Subcutaneous preadipocyte (primary cell): Measurements from ENCODE around the gene PODXL2. TPM values are rescaled to one million over a fixed set of nuclear protein-coding genes. Genes with fewer than 3 reads are reported as not detected.

Source experiments
- small RNA-seq: library from RNA; depleted of rRNA; stranded (forward); fragments of <200 nt; gene quantifications from one replicate; pipeline ENCODE3, GENCODE V24; 2012
- total RNA-seq: library from RNA; depleted of rRNA; stranded (reverse); fragments of >200 nt; gene quantifications from 2 replicates; pipeline ENCODE4 v1.2.3, GENCODE V29; 2012

The PODXL2 gene, protein sequence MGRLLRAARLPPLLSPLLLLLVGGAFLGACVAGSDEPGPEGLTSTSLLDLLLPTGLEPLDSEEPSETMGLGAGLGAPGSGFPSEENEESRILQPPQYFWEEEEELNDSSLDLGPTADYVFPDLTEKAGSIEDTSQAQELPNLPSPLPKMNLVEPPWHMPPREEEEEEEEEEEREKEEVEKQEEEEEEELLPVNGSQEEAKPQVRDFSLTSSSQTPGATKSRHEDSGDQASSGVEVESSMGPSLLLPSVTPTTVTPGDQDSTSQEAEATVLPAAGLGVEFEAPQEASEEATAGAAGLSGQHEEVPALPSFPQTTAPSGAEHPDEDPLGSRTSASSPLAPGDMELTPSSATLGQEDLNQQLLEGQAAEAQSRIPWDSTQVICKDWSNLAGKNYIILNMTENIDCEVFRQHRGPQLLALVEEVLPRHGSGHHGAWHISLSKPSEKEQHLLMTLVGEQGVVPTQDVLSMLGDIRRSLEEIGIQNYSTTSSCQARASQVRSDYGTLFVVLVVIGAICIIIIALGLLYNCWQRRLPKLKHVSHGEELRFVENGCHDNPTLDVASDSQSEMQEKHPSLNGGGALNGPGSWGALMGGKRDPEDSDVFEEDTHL
- total RNA-seq, result 2.2 and 2.3 TPM in 2 replicates

DNA sequence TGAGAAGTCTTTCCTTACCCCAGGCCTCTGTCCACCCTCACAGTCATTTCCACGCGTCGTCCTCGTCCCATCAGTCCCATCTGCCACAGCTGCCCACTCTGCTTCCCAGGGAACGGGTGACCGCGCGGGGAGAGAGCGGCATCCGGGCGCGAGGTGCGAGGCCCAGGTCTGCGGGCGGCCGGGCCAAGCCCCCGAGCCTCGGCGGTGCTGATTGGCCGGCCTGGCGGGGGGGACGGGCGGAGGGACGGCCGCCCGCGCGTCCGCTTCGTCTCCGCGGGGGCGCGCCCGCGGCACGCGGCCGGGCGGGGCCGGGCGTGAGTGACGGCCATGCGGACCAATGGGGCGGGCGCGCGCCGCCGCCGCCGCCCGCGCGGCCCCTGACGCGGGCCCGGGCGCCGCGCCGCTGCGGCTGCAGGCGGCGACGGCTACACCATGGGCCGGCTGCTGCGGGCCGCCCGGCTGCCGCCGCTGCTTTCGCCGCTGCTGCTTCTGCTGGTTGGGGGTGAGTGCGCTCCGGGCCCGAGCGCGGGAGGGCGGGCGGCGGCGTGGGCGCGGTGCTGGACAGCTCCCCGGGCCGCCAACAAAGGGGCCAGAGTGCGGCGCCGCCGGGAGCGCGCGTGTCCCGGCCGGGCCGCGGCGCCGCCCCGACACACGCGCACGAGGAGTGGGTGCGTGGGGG lies at the start of gene PODXL2:
Gene PODXL2 (plus strand): TSS at position 398 of the 679 bp plus-strand sequence. CDS start 35 bp downstream, at position 433.

DNA sequence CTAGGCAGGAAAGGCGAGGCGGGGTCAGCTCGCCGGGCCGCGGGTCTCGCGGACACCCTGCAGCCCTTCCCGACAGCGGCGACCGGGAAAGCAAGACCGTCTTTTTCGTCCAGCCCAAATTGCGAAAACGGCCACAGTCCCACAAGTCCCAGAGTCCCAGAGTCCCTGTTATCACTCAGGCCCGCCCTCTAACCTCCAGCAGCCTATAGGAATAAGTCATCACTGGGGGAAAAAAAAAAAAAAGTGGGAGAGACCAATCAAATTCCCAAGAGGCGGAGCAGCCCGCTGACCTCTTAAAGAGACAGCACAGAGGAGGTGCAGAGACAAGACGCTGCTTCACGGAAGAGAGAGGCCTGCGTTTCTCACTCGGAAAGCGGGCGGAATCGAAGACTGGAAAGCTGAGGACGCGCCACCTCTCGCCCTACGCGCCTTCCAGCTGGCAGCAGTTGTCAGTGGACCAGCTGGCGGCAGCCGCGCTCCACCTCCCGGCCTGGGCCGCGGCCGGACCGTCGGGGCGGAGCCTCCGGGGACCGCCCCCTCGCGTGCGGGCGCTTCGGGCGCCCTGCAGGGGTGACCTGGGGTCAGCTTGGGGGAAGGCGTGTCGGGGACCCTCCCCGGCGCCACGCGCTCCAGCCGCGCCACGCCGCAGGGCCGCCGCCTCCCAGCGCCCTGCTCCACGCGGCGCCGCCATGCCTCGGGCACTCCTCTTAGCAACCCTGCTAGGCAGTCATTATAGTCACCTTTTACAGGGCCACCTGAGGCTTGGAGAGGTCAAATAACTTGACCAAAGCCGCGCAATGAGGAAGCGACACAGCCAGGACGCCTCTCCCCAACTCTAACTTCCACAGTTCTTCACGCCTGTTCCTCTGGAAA lies 38.2 kb upstream of the PODXL2 start, which contains the start of gene TPRA1:
Gene TPRA1 (minus strand): TSS at position 141 of the 873 bp plus-strand sequence. CDS start 10,587 bp downstream, outside the sequence.

DNA sequence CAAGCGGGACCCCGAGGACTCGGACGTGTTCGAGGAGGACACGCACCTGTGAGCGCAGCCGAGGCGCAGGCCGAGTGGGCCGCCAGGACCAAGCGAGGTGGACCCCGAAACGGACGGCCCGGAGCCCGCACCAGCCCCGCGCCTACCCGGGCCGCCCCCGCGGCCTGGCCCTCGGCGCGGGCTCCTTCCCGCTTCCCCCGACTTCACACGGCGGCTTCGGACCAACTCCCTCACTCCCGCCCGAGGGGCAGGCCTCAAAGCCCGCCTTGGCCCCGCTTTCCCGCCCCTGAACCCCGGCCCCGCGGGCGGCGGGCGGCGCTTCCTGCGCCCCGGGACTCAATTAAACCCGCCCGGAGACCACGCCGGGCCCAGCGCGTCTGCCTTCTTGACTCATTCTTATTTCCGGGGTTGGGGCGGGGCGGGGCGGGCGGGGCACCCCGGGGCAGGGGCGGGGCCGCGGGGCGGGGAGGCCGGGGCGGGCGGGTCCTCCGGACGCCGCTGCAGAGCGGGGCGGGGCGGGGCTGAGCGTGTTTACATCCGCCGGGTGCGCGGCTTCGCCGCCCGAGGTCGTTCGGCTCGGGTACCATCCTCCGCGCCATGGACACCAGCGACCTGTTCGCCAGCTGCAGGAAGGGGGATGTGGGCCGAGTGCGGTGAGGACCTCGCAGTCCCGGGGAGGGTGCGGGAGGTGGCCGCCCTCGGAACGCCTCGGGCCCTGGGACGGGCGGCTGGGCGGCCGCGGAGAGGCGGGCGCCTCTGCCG lies 43.6 kb downstream of the PODXL2 start, which contains the start of gene ABTB1:
Gene ABTB1 (plus strand): TSS at position 524 of the 762 bp plus-strand sequence. CDS start 74 bp downstream, at position 598.

Small RNA genes lying within 50 kb of the gene (small RNA-seq; reads per million reads assigned to genes)
- 1.3 reads per million, percentile 67 among the genes with 10 or more reads in this experiment for gene MIR7976

Other genes starting within 250 kb of the PODXL2 start
- gene TPRA1, start 38.5 kb upstream of the PODXL2 start, total RNA-seq, result 29.5 and 29.8 TPM in 2 replicates
- 55.1 and 103 TPM in 2 replicates for gene MCM2, start 30.8 kb upstream of the PODXL2 start, total RNA-seq
- 8.2 and 11.0 TPM in 2 replicates for gene ABTB1, start 43.8 kb downstream of the PODXL2 start, total RNA-seq
- 33.1 and 61.0 TPM in 2 replicates for gene MGLL, start 193.3 kb downstream of the PODXL2 start, total RNA-seq